NCI-H128 (cell line): ENCODE data around the gene DNAJC19.
"Not testable (repeated sequence)": the region's sequence is repeated elsewhere in the genome, so short reads cannot be mapped to it uniquely, and the experiment has no call there.

Experiments used
- DNase-seq: peaks from one replicate; lab custom pipeline; 2025; ENCODE audit not compliant: unreplicated experiment; lab: John Stamatoyannopoulos, UW

Gene DNAJC19

GRCh38 chr3:180989291-180990163, at the start of gene DNAJC19:
TSS of gene DNAJC19 (minus strand) at chr3:180989736. CDS start at chr3:180989602, 134 bp downstream.
- DNase-seq, result peak; percentile 97

- DNase-seq, result no peak
Observed at GRCh38 chr3:181030948-181031347, 41.4 kb upstream of the DNAJC19 start.

- DNase-seq, result no peak
Observed at GRCh38 chr3:181025204-181025603, 35.7 kb upstream of the DNAJC19 start.

GRCh38 chr3:181017690-181018089, 28.2 kb upstream of the DNAJC19 start:
- no peak for DNase-seq

- no peak for DNase-seq
Observed at GRCh38 chr3:181009225-181009624, 19.7 kb upstream of the DNAJC19 start.

GRCh38 chr3:181008796-181009195, 19.3 kb upstream of the DNAJC19 start:
- no peak for DNase-seq

- DNase-seq, result no peak
Observed at GRCh38 chr3:181007262-181007661, 17.7 kb upstream of the DNAJC19 start.

GRCh38 chr3:181006541-181006940, 17.0 kb upstream of the DNAJC19 start:
- DNase-seq, result no peak

- DNase-seq, result not testable (repeated sequence)
Observed at GRCh38 chr3:181003469-181003868, 13.9 kb upstream of the DNAJC19 start.

- not testable (repeated sequence) for DNase-seq
Observed at GRCh38 chr3:181002331-181002730, 12.8 kb upstream of the DNAJC19 start.

GRCh38 chr3:180996415-180996932, 6.9 kb upstream of the DNAJC19 start:
- DNase-seq, result no peak

GRCh38 chr3:180990505-180990904, 969 bp upstream of the DNAJC19 start:
- DNase-seq, result no peak

- DNase-seq, result no peak
Observed at GRCh38 chr3:180987344-180987743, 2.2 kb downstream of the DNAJC19 start.

- DNase-seq, result not testable (repeated sequence)
Observed at GRCh38 chr3:180986366-180986765, 3.2 kb downstream of the DNAJC19 start.

GRCh38 chr3:180983136-180983535, 6.4 kb downstream of the DNAJC19 start:
- DNase-seq, result no peak

- DNase-seq, result no peak
Observed at GRCh38 chr3:180981912-180982311, 7.6 kb downstream of the DNAJC19 start.

- DNase-seq, result no peak
Observed at GRCh38 chr3:180980611-180981010, 8.9 kb downstream of the DNAJC19 start.

GRCh38 chr3:180979961-180980360, 9.6 kb downstream of the DNAJC19 start:
- no peak for DNase-seq

- no peak for DNase-seq
Observed at GRCh38 chr3:180977498-180977897, 12.0 kb downstream of the DNAJC19 start.

GRCh38 chr3:180974286-180974685, 15.2 kb downstream of the DNAJC19 start:
- DNase-seq, result no peak

- DNase-seq, result no peak
Observed at GRCh38 chr3:180973543-180973942, 16.0 kb downstream of the DNAJC19 start.

GRCh38 chr3:180970931-180971330, 18.6 kb downstream of the DNAJC19 start:
- DNase-seq, result no peak

GRCh38 chr3:180962530-180962929, 27.0 kb downstream of the DNAJC19 start:
- DNase-seq, result no peak
